Upper lobe of left lung (tissue), 6 donors: ENCODE data around the gene NXNL2. TPM values are rescaled to one million over a fixed set of nuclear protein-coding genes. Genes with fewer than 3 reads are reported as not detected.

Experiments
- ATAC-seq, 2 donors: fragments of 200-7000 bp; cut with Tn5 transposase; one replicate each; pipeline ENCODE4 v1.9.1; 2022; ENCODE audit warnings: mild to moderate bottlenecking in 2 of 2, moderate library complexity in 2 of 2; ENCODE audit not compliant: low FRiP score in 2 of 2
- DNase-seq, 2 donors: peaks; one replicate each; pipeline ENCODE4 v3.0.0-alpha.2; 2019 to 2020
- H3K27ac ChIP-seq, 4 donors: fragments of 200-600 bp; sonication (generic); one replicate each; pipeline ENCODE4 v1.5.1; 2016 to 2019
- H3K27me3 ChIP-seq, 4 donors: fragments of 200-600 bp; sonication (generic); one replicate each; pipeline ENCODE4 v1.5.1; 2017 to 2019
- H3K36me3 ChIP-seq, 4 donors: fragments of 200-600 bp; sonication (generic); one replicate each; pipeline ENCODE4 v1.5.1; 2016 to 2019
- H3K4me1 ChIP-seq, 4 donors: fragments of 200-600 bp; sonication (generic); one replicate each; pipeline ENCODE4 v1.5.1; 2018 to 2019
- H3K4me3 ChIP-seq, 4 donors: fragments of 200-600 bp; sonication (generic); one replicate each; pipeline ENCODE4 v1.5.1; 2017 to 2019; ENCODE audit warnings: mild to moderate bottlenecking in 2 of 4, moderate library complexity in 1 of 4
- H3K9me3 ChIP-seq, 4 donors: fragments of 200-600 bp; sonication (generic); one replicate each; pipeline ENCODE4 v1.5.1; 2018 to 2019
- EP300 ChIP-seq, 4 donors: sonication (generic); formaldehyde crosslinking; IDR thresholded peaks; one replicate each; pipeline ENCODE4 v1.5.1; 2017; ENCODE audit warnings: antibody characterized with exemption in 4 of 4, control low read depth in 2 of 4
- POLR2A ChIP-seq, 4 donors: fragments of 450-650 bp; IDR thresholded peaks; one replicate each; pipeline ENCODE4 v1.5.1; 2016 to 2017; ENCODE audit warnings: antibody characterized with exemption in 4 of 4, mild to moderate bottlenecking in 2 of 4
- POLR2AphosphoS5 ChIP-seq, 2 donors: sonication (generic); formaldehyde crosslinking; IDR thresholded peaks; one replicate each; pipeline ENCODE4 v1.5.1; 2017; ENCODE audit warnings: antibody characterized with exemption in 2 of 2
- WGBS, 2 donors: methylation state at CpG; one replicate each; pipeline ENCODE4 v1.1.5; 2017 to 2018; 5-methylcytosine and 5-hydroxymethylcytosine counted together
- total RNA-seq, 6 donors: library from RNA; depleted of rRNA in 4 of 6; stranded (reverse); fragments of >200 nt in 4 of 6; gene quantifications; one replicate each; pipeline versions ENCODE4 v1.1.0 to v1.2.1, GENCODE V29; 2016 to 2021
- TF ChIP-seq, protein P1 (sequence below), 6 experiments: fragments of 450-650 bp in 4 of 6; fragments of 200-600 bp in 2 of 6; sonication (generic) in 2 of 6; IDR thresholded peaks; one replicate each; pipeline ENCODE4 v1.5.1; 2016 to 2019; ENCODE audit warnings: antibody characterized with exemption in 6 of 6
- donor health status: DM: no; HTN: no; CAD: no; lungs with moderate emphysema.
- donor health status: DM: no; HTN: yes; CAD: no; lungs with severe emphysema.

The NXNL2 gene
- total RNA-seq, 6 donors from 2014 or later = 0.37 to 4.2 (median 0.97) TPM; not detected in 2

- Histone ChIP-seq H3K4me1 (no peaks in the 10 kb centered on the region), H3K9me3 (no peaks in the 10 kb centered on the region), H3K27ac (no peak overlapping the region), H3K36me3 (no peaks in the 10 kb centered on the region), H3K4me3 (no peak overlapping the region), H3K27me3 (no peaks in the 10 kb centered on the region)
- WGBS, 2 donors = 85 to 88% methylated on average over 12 of the region's 12 CpGs
- TF ChIP-seq POLR2AphosphoS5 (IDR thresholded peaks at IDR 0.05) (no peak), EP300 (IDR thresholded peaks at IDR 0.05) (no peak), POLR2A (IDR thresholded peaks at IDR 0.05) (no peak)
- TF ChIP-seq, protein P1, sequence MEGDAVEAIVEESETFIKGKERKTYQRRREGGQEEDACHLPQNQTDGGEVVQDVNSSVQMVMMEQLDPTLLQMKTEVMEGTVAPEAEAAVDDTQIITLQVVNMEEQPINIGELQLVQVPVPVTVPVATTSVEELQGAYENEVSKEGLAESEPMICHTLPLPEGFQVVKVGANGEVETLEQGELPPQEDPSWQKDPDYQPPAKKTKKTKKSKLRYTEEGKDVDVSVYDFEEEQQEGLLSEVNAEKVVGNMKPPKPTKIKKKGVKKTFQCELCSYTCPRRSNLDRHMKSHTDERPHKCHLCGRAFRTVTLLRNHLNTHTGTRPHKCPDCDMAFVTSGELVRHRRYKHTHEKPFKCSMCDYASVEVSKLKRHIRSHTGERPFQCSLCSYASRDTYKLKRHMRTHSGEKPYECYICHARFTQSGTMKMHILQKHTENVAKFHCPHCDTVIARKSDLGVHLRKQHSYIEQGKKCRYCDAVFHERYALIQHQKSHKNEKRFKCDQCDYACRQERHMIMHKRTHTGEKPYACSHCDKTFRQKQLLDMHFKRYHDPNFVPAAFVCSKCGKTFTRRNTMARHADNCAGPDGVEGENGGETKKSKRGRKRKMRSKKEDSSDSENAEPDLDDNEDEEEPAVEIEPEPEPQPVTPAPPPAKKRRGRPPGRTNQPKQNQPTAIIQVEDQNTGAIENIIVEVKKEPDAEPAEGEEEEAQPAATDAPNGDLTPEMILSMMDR (IDR thresholded peaks at IDR 0.05) = no peak
- peak in 1 of 2 donors; percentile 45 for DNase-seq
- ATAC-seq = no peak
Observed at GRCh38 chr9:88502552-88503034, 32.4 kb upstream of the NXNL2 start.

DNA sequence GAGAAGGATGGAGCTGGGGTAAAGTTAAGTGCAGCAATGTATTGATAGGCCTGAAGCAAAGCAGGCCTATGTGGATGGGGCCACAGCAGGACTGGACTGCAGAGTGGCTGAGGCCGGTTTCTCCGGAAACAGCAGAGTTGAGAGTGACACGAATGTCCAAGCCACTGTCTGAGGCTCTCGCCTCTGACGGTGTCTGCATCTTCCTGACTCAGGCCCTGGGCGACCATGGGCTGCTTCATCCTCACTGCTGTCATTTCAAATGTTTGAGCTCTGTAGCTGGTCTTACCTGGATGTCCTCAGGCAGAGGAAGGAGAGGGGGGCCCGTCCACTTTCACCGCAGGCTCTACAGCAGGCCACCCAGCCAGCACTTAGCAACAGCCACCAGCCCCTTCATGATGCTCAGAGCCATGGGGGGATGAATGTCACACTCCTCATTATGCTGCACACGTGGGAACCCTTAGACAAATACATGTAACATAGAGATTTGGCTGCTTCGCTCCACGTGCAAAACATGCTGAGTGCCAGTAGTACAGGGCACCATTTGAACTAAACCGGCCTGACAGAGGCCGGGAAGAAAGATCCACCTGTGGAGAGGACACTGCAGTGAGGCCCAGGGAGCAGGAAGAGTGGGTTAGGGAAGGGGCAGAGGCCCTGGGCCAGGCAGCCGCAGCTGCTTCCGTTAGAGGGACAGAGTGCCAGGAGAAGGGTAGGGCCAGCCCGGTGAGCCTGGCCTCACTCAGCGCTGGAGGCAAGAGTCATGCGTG, 31.7 kb upstream of the NXNL2 start:
- TF ChIP-seq EP300 (IDR thresholded peaks at IDR 0.05) (no peak), POLR2A (IDR thresholded peaks at IDR 0.05) (no peak), POLR2AphosphoS5 (IDR thresholded peaks at IDR 0.05) (no peak)
- TF ChIP-seq, protein P1 (IDR thresholded peaks at IDR 0.05) = no peak
- H3K36me3 ChIP-seq = no peaks in the 10 kb centered on the region
- no peak overlapping the region for H3K27ac ChIP-seq
- DNase-seq = peak in 1 of 2 donors; percentile 54
- no peaks in the 10 kb centered on the region for H3K9me3 ChIP-seq
- H3K27me3 ChIP-seq = no peaks in the 10 kb centered on the region
- 86 to 92% methylated on average over 17 to 18 of the region's 18 CpGs for WGBS, 2 donors
- no peak overlapping the region for H3K4me3 ChIP-seq
- no peaks in the 10 kb centered on the region for H3K4me1 ChIP-seq
- no peak for ATAC-seq

- Histone ChIP-seq H3K4me1 (no peaks in the 10 kb centered on the region), H3K9me3 (no peaks in the 10 kb centered on the region), H3K36me3 (no peaks in the 10 kb centered on the region), H3K4me3 (no peak overlapping the region), H3K27ac (no peak overlapping the region), H3K27me3 (no peaks in the 10 kb centered on the region)
- DNase-seq = no peak
- ATAC-seq = peak in 1 of 2 donors; percentile 42
- 95% methylated on average over 16 to 17 of the region's 17 CpGs for WGBS, 2 donors
- TF ChIP-seq, protein P1 (IDR thresholded peaks at IDR 0.05) = no peak
- TF ChIP-seq POLR2AphosphoS5 (IDR thresholded peaks at IDR 0.05) (no peak), POLR2A (IDR thresholded peaks at IDR 0.05) (no peak), EP300 (IDR thresholded peaks at IDR 0.05) (no peak)
Observed at GRCh38 chr9:88503845-88504764, 30.9 kb upstream of the NXNL2 start.

- ATAC-seq = no peak
- H3K4me1 ChIP-seq = no peaks in the 10 kb centered on the region
Observed at GRCh38 chr9:88508326-88508725, 26.7 kb upstream of the NXNL2 start.

More at GRCh38 chr9:88508326-88508725, 26.7 kb upstream of the NXNL2 start:
- no peak for DNase-seq
- Histone ChIP-seq H3K4me3 (no peak overlapping the region), H3K36me3 (no peaks in the 10 kb centered on the region), H3K27me3 (no peaks in the 10 kb centered on the region), H3K27ac (no peak overlapping the region), H3K9me3 (no peaks in the 10 kb centered on the region)
- WGBS, 2 donors = 86 to 88% methylated on average over 2 of the region's 2 CpGs
- TF ChIP-seq, protein P1 (IDR thresholded peaks at IDR 0.05) = no peak
- TF ChIP-seq POLR2A (IDR thresholded peaks at IDR 0.05) (no peak), POLR2AphosphoS5 (IDR thresholded peaks at IDR 0.05) (no peak), EP300 (IDR thresholded peaks at IDR 0.05) (no peak)
